ENCODE measurements around the gene ACMSD. TPM values are rescaled to one million over a fixed set of nuclear protein-coding genes. Genes with fewer than 3 reads are reported as not detected.

Gene ACMSD
- total RNA-seq, 2 experiments from 2014 or later: not detected

- H3K9me2 ChIP-seq (ENCODE audit: insufficient read depth, low read length): no peaks in the 10 kb centered on the region
- H3K4me1 ChIP-seq (ENCODE audit: insufficient read depth, low read length, poor library complexity, severe bottlenecking): no peaks in the 10 kb centered on the region
- BruUV-seq (replicated peaks): no TSS peak
- H4K20me1 ChIP-seq (ENCODE audit: insufficient read depth, low read length): no peaks in the 10 kb centered on the region
- no peak overlapping the region for H3K4me3 ChIP-seq (ENCODE audit: low read depth, low read length, poor library complexity, severe bottlenecking)
- no peaks in the 10 kb centered on the region for H3K36me3 ChIP-seq (ENCODE audit: insufficient read depth, low read length)
- no peak overlapping the region for H3K27ac ChIP-seq (ENCODE audit: low read depth, low read length, poor library complexity, severe bottlenecking)
- DNase-seq (ENCODE audit: low spot score): no peak
- ChIA-PET POLR2A (no interaction called here), CTCF (ENCODE audit: unreplicated experiment) (no interaction called here)
- H3K9me3 ChIP-seq (ENCODE audit: low read length): no peaks in the 10 kb centered on the region
- intact Hi-C loops (cut with micrococcal nuclease; ENCODE audit: unreplicated experiment): no loop called here
- TF ChIP-seq EZH2phosphoT487 (IDR thresholded peaks at IDR 0.05; ENCODE audit: borderline replicate concordance, low read depth, low read length) (no peak), CTCF (conservative IDR thresholded peaks at IDR 0.05; ENCODE audit: low read length) (no peak)
- no peak overlapping the region for H3K4me2 ChIP-seq (ENCODE audit: low read length)
- H2AFZ ChIP-seq (ENCODE audit: low read length): no peak overlapping the region
- H3K79me2 ChIP-seq (ENCODE audit: insufficient read depth, low read depth, low read length): no peaks in the 10 kb centered on the region
Observed at GRCh38 chr2:134882773-134883172, 44.4 kb downstream of the ACMSD start.

GRCh38 chr2:134883552-134884293 lies 45.3 kb downstream of the ACMSD start:
- no peak overlapping the region for H3K4me3 ChIP-seq (ENCODE audit: low read depth, low read length, poor library complexity, severe bottlenecking)
- H3K4me2 ChIP-seq (ENCODE audit: low read length): no peak overlapping the region
- H3K79me2 ChIP-seq (ENCODE audit: insufficient read depth, low read depth, low read length): no peaks in the 10 kb centered on the region
- intact Hi-C loops (cut with micrococcal nuclease; ENCODE audit: unreplicated experiment): no loop called here
- H3K9me3 ChIP-seq (ENCODE audit: low read length): no peaks in the 10 kb centered on the region
- H3K27ac ChIP-seq (ENCODE audit: low read depth, low read length, poor library complexity, severe bottlenecking): no peak overlapping the region
- no peaks in the 10 kb centered on the region for H3K9me2 ChIP-seq (ENCODE audit: insufficient read depth, low read length)
- H3K4me1 ChIP-seq (ENCODE audit: insufficient read depth, low read length, poor library complexity, severe bottlenecking): no peaks in the 10 kb centered on the region
- DNase-seq (ENCODE audit: low spot score): no peak
- no peaks in the 10 kb centered on the region for H3K36me3 ChIP-seq (ENCODE audit: insufficient read depth, low read length)
- no peaks in the 10 kb centered on the region for H4K20me1 ChIP-seq (ENCODE audit: insufficient read depth, low read length)
- no peak overlapping the region for H2AFZ ChIP-seq (ENCODE audit: low read length)
- ChIA-PET CTCF (ENCODE audit: unreplicated experiment) (no interaction called here), POLR2A (no interaction called here)
- BruUV-seq (replicated peaks): no TSS peak
- TF ChIP-seq EZH2phosphoT487 (IDR thresholded peaks at IDR 0.05; ENCODE audit: borderline replicate concordance, low read depth, low read length) (no peak), CTCF (conservative IDR thresholded peaks at IDR 0.05; ENCODE audit: low read length) (no peak)

- Histone ChIP-seq H3K79me2 (ENCODE audit: insufficient read depth, low read depth, low read length) (no peaks in the 10 kb centered on the region), H3K36me3 (ENCODE audit: insufficient read depth, low read length) (no peaks in the 10 kb centered on the region), H3K4me3 (ENCODE audit: low read depth, low read length, poor library complexity, severe bottlenecking) (no peak overlapping the region), H3K9me3 (ENCODE audit: low read length) (no peaks in the 10 kb centered on the region), H3K27ac (ENCODE audit: low read depth, low read length, poor library complexity, severe bottlenecking) (no peak overlapping the region), H3K4me2 (ENCODE audit: low read length) (no peak overlapping the region), H2AFZ (ENCODE audit: low read length) (no peak overlapping the region), H3K9me2 (ENCODE audit: insufficient read depth, low read length) (no peaks in the 10 kb centered on the region), H4K20me1 (ENCODE audit: insufficient read depth, low read length) (no peaks in the 10 kb centered on the region), H3K4me1 (ENCODE audit: insufficient read depth, low read length, poor library complexity, severe bottlenecking) (no peaks in the 10 kb centered on the region)
- intact Hi-C loops (cut with micrococcal nuclease; ENCODE audit: unreplicated experiment): no loop called here
- no TSS peak for BruUV-seq (replicated peaks)
- POLR2A ChIA-PET: no interaction called here
- CTCF ChIA-PET (ENCODE audit: unreplicated experiment): no interaction called here
- DNase-seq (ENCODE audit: low spot score): no peak
- no peak for TF ChIP-seq CTCF (conservative IDR thresholded peaks at IDR 0.05; ENCODE audit: low read length)
- no peak for TF ChIP-seq EZH2phosphoT487 (IDR thresholded peaks at IDR 0.05; ENCODE audit: borderline replicate concordance, low read depth, low read length)
Observed at GRCh38 chr2:134884435-134884834, 46.0 kb downstream of the ACMSD start.

Measured in OCI-LY7 (cell line).